B cell (primary cell): ENCODE results near the gene CRIM1. TPM values are rescaled to one million over a fixed set of nuclear protein-coding genes. Genes with fewer than 3 reads are reported as not detected.

Source experiments
- ATAC-seq: fragments of 200-7000 bp; cut with Tn5 transposase; one replicate; pipeline ENCODE4 v1.10.0; 2021; ENCODE audit warnings: low read depth, mild to moderate bottlenecking, moderate number of reproducible peaks, moderate library complexity
- CTCF ChIA-PET: fragments of 350-600 bp; sonication (Branson Sonifier 250); formaldehyde crosslinking; loops from one replicate; lab custom pipeline; 2021; ENCODE audit warnings: antibody characterized with exemption, inconsistent platforms; lab: Charles Lee
- POLR2A ChIA-PET: fragments of 350-600 bp; sonication (Branson Sonifier 250); formaldehyde crosslinking; loops from one replicate; lab custom pipeline; 2021; ENCODE audit warnings: antibody characterized with exemption; lab: Charles Lee
- DNase-seq: peaks from one replicate; pipeline ENCODE4 v3.0.0; 2013
- H2AFZ ChIP-seq: 2 replicates; pipeline ENCODE4 v1.6.1; 2012; ENCODE audit warnings: mild to moderate bottlenecking, low read depth, low read length; ENCODE audit not compliant: insufficient read depth, poor library complexity, severe bottlenecking
- H3K27ac ChIP-seq, 2 donors: 1 replicate in 1 of 2; 2 replicates in 1 of 2; pipeline ENCODE4 v1.5.1; 2012 to 2013; ENCODE audit warnings: low read length in 2 of 2, mild to moderate bottlenecking in 2 of 2, moderate library complexity in 1 of 2
- H3K27me3 ChIP-seq, 4 experiments: fragments of 200-600 bp in 1 of 4; sonication (generic) in 1 of 4; replicated peaks in 1 of 4; 1 replicate in 2 of 4; 2 replicates in 2 of 4; pipeline versions ENCODE4 v1.6.1 to v1.7.0; 2013 to 2016; ENCODE audit warnings: low read length in 3 of 4, mild to moderate bottlenecking in 2 of 4, mixed read lengths in 1 of 4, moderate library complexity in 1 of 4; ENCODE audit not compliant: insufficient read depth in 4 of 4, control insufficient read depth in 3 of 4; ENCODE audit errors: control extremely low read depth in 1 of 4
- H3K36me3 ChIP-seq, 2 experiments: replicated peaks in 1 of 2; 1 replicate in 1 of 2; 2 replicates in 1 of 2; pipeline versions ENCODE4 v1.6.1 to v1.7.1; 2013; ENCODE audit warnings: low read length in 1 of 2; ENCODE audit not compliant: insufficient read depth in 2 of 2, control insufficient read depth in 1 of 2; ENCODE audit errors: control extremely low read depth in 1 of 2, extremely low read depth in 1 of 2
- H3K4me1 ChIP-seq, 2 donors: fragments of 200-600 bp in 1 of 2; sonication (generic) in 1 of 2; 1 replicate in 1 of 2; 2 replicates in 1 of 2; pipeline versions ENCODE4 v1.5.1 to v1.6.1; 2013 to 2017; ENCODE audit warnings: low read length in 2 of 2; ENCODE audit not compliant: control insufficient read depth in 2 of 2, insufficient read depth in 2 of 2
- H3K4me2 ChIP-seq: replicated peaks from 2 replicates; pipeline ENCODE3; 2012; ENCODE audit warnings: mild to moderate bottlenecking, low read depth, low read length; ENCODE audit not compliant: poor library complexity, severe bottlenecking
- H3K4me3 ChIP-seq, 5 experiments: fragments of 200-600 bp in 1 of 5; sonication (generic) in 1 of 5; 1 replicate in 3 of 5; 2 replicates in 2 of 5; pipeline versions ENCODE4 v1.5.1 to v1.7.0; 2011 to 2016; ENCODE audit warnings: low read length in 4 of 5, mild to moderate bottlenecking in 4 of 5, low read depth in 2 of 5, control low read depth in 1 of 5, moderate library complexity in 1 of 5; ENCODE audit not compliant: insufficient read depth in 1 of 5; ENCODE audit errors: control extremely low read depth in 1 of 5, extremely low read depth in 1 of 5
- H3K79me2 ChIP-seq: fragments of 200-600 bp; sonication (generic); one replicate; pipeline ENCODE4 v1.6.0; 2016; ENCODE audit warnings: low read length; ENCODE audit not compliant: control insufficient read depth, insufficient read depth
- H3K9ac ChIP-seq: fragments of 200-600 bp; sonication (generic); 2 replicates; pipeline ENCODE4 v1.6.1; 2017; ENCODE audit warnings: mild to moderate bottlenecking, low read length, moderate library complexity
- H3K9me3 ChIP-seq, 3 donors: one replicate each; pipeline versions ENCODE4 v1.6.1 to v1.7.1; 2013; ENCODE audit warnings: low read length in 2 of 3; ENCODE audit not compliant: control insufficient read depth in 2 of 3, insufficient read depth in 1 of 3; ENCODE audit errors: control extremely low read depth in 1 of 3
- H4K20me1 ChIP-seq: 2 replicates; pipeline ENCODE4 v1.6.0; 2012; ENCODE audit warnings: mild to moderate bottlenecking, low read length; ENCODE audit not compliant: insufficient read depth, control insufficient read depth, poor library complexity, severe bottlenecking
- H3K27ac Mint-ChIP-seq: one replicate; pipeline ENCODE4 v1.8.0; 2021; ENCODE audit warnings: mixed read lengths
- H3K27me3 Mint-ChIP-seq: one replicate; pipeline ENCODE4 v1.8.0; 2021; ENCODE audit warnings: mixed read lengths
- H3K4me1 Mint-ChIP-seq: one replicate; pipeline ENCODE4 v1.8.0; 2021; ENCODE audit warnings: mixed read lengths
- H3K4me3 Mint-ChIP-seq: one replicate; pipeline ENCODE4 v1.8.0; 2021; ENCODE audit warnings: mixed read lengths
- H3K9me3 Mint-ChIP-seq: one replicate; pipeline ENCODE4 v1.8.0; 2022; ENCODE audit warnings: mixed read lengths; ENCODE audit not compliant: insufficient read depth
- EZH2 ChIP-seq: IDR thresholded peaks from 2 replicates; pipeline ENCODE4 v1.6.1; 2012; ENCODE audit warnings: borderline replicate concordance, low read depth, mild to moderate bottlenecking, moderate library complexity, low read length; ENCODE audit not compliant: insufficient read depth, poor library complexity, severe bottlenecking
- WGBS: methylation state at CpG from one replicate; pipeline ENCODE4 v1.1.5; 2013; ENCODE audit warnings: missing lambda C conversion rate; ENCODE audit not compliant: insufficient coverage; 5-methylcytosine and 5-hydroxymethylcytosine counted together
- intact Hi-C: fragments of 100-400 bp; cut with micrococcal nuclease; formaldehyde crosslinking; loops from one replicate; pipeline ENCODE4 v1.10.0; 2022
- polyA plus RNA-seq: library from polyadenylated mRNA; depleted of rRNA; stranded (reverse); fragments of >200 nt; gene quantifications from 2 replicates; pipeline ENCODE4 v1.2.3, GENCODE V29; 2012
- total RNA-seq, 2 donors: library from RNA; stranded (reverse); fragments of 120-200 nt in 1 of 2; gene quantifications; 1 replicate in 1 of 2; 2 replicates in 1 of 2; pipeline versions ENCODE4 v1.2.3 to v1.2.4, GENCODE V29; 2013 to 2022
- TF ChIP-seq, protein P1 (sequence below): fragments of 200-600 bp; IDR thresholded peaks from one replicate; pipeline ENCODE4 v1.8.0; 2022; ENCODE audit warnings: antibody characterized with exemption, mild to moderate bottlenecking

The CRIM1 gene
- total and polyA plus RNA-seq, 2 donors (not counting 1 experiment from before 2014, with no cell fraction given), result 1.3 to 5.0 TPM

DNA sequence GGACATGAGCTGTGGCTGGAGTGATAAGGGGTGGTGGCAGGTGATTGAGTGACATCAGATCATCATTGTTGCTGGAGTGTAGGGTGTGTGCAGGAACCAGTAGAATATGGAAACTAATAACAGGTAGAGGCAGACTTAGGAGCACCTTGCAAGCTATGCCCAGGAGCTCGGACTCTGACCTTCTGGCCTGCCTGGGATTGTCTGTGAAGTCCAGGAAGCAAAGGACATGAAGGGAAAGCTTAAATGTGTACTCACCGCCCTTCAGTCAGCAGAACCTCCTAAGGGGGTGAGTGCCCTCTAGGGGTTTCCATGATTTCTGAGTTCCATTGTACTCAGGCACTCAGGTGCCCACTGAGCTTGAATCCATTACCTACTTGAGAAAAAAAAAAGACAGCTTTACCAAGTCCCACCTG is 104.2 kb downstream of the CRIM1 start:
- Histone ChIP-seq H4K20me1 (no peaks in the 10 kb centered on the region), H3K4me3 (no peak overlapping the region), H3K4me1 (peaks cover 10 to 13% of the 10 kb centered on the region in 2 donors), H3K4me2 (no peak overlapping the region), H3K36me3 (no peaks in the 10 kb centered on the region), H3K27me3 (no peaks in the 10 kb centered on the region), H2AFZ (no peak overlapping the region), H3K27ac (no peak overlapping the region), H3K9me3 (no peaks in the 10 kb centered on the region), H3K9ac (no peak overlapping the region), H3K79me2 (no peaks in the 10 kb centered on the region)
- Mint-ChIP-seq H3K27ac (no peak overlapping the region), H3K27me3 (peaks cover 11% of the 10 kb centered on the region), H3K4me3 (no peak overlapping the region), H3K4me1 (no peaks in the 10 kb centered on the region), H3K9me3 (no peaks in the 10 kb centered on the region)
- CTCF ChIA-PET, result interaction anchor here (1.2 kb wide), 1 partner anchor 9 kb away, joined by 4 read pairs; no protein-coding TSS in a partner anchor
- ATAC-seq (no peak), DNase-seq (no peak)
- POLR2A ChIA-PET, result no interaction called here
- intact Hi-C loops, result no loop called here
- 92% methylated on average over 2 of the region's 2 CpGs for WGBS
- TF ChIP-seq, protein P1, sequence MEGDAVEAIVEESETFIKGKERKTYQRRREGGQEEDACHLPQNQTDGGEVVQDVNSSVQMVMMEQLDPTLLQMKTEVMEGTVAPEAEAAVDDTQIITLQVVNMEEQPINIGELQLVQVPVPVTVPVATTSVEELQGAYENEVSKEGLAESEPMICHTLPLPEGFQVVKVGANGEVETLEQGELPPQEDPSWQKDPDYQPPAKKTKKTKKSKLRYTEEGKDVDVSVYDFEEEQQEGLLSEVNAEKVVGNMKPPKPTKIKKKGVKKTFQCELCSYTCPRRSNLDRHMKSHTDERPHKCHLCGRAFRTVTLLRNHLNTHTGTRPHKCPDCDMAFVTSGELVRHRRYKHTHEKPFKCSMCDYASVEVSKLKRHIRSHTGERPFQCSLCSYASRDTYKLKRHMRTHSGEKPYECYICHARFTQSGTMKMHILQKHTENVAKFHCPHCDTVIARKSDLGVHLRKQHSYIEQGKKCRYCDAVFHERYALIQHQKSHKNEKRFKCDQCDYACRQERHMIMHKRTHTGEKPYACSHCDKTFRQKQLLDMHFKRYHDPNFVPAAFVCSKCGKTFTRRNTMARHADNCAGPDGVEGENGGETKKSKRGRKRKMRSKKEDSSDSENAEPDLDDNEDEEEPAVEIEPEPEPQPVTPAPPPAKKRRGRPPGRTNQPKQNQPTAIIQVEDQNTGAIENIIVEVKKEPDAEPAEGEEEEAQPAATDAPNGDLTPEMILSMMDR, result no peak
- no peak for TF ChIP-seq EZH2

DNA sequence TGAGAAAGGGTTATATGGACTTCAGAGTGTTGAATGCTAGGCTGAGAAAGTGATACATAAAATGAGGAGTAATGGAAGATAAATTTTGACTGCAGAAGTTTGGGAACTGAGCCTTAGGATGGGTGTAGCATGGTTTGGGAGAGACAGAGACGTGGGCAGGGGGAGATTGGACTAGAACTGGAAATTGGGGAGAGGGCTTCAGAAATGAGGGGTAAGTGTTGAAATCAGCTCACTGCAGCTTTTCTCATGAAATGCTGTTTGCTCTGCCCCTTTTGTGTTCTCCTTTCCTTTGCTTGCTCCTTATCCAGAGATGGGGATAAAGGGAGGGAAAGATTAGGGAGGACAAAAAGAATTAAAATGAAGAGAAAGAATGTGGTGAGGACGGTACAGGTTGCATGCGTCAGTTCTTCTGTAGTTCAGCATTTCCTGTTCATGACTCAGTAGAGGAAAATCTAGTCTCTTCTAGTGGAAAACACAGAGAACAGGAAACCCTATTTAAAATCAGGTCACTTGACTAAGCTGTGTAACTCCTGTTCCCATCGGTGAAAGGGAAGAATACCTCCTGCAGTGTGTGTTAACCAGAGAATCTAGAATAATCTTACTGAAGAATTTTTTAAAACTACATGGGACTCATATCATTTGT is 105.6 kb downstream of the CRIM1 start:
- POLR2A ChIA-PET, result no interaction called here
- H3K4me2 ChIP-seq, result peak overlapping the region; percentile 25
- no peak for ATAC-seq
- no peak overlapping the region for H3K9ac ChIP-seq
- no peaks in the 10 kb centered on the region for H4K20me1 ChIP-seq
- CTCF ChIA-PET, result no interaction called here
- H3K4me1 Mint-ChIP-seq, result no peaks in the 10 kb centered on the region
- H3K27ac Mint-ChIP-seq, result no peak overlapping the region
- WGBS, result 17% methylated on average over 3 of the region's 4 CpGs
- H3K27me3 ChIP-seq, result no peaks in the 10 kb centered on the region
- TF ChIP-seq, protein P1, result no peak
- no peak for TF ChIP-seq EZH2
- intact Hi-C loops, result no loop called here
- no peak overlapping the region for H3K4me3 Mint-ChIP-seq
- DNase-seq, result no peak
- no peaks in the 10 kb centered on the region for H3K79me2 ChIP-seq
- peaks cover 11% of the 10 kb centered on the region for H3K27me3 Mint-ChIP-seq
- H2AFZ ChIP-seq, result no peak overlapping the region
- H3K27ac ChIP-seq, result no peak overlapping the region
- H3K9me3 Mint-ChIP-seq, result no peaks in the 10 kb centered on the region
- no peaks in the 10 kb centered on the region for H3K9me3 ChIP-seq
- no peaks in the 10 kb centered on the region for H3K36me3 ChIP-seq
- H3K4me1 ChIP-seq, result peaks cover 10 to 13% of the 10 kb centered on the region in 2 donors
- H3K4me3 ChIP-seq, result no peak overlapping the region
